Esophagus muscularis mucosa (tissue), 3 donors: ENCODE measurements around the gene PRSS33.

Source experiments
- CTCF ChIP-seq, 3 experiments: fragments of 200-600 bp in 2 of 3; fragments of 450-650 bp in 1 of 3; sonication (generic) in 2 of 3; IDR thresholded peaks; one replicate each; pipeline ENCODE4 v1.5.1; 2017 to 2019; ENCODE audit warnings: antibody characterized with exemption in 3 of 3, mild to moderate bottlenecking in 2 of 3, moderate library complexity in 1 of 3
- POLR2A ChIP-seq: fragments of 450-650 bp; IDR thresholded peaks from one replicate; pipeline ENCODE4 v1.6.1; 2017; ENCODE audit warnings: antibody characterized with exemption, moderate library complexity, mild to moderate bottlenecking, low read depth

- TF ChIP-seq CTCF (IDR thresholded peaks at IDR 0.05) (peak in 1 of 3 experiments; percentile 7), POLR2A (peak; percentile 99)
These were observed 35.1 kb downstream of the PRSS33 start, which contains the start of gene SRRM2 for GRCh38 chr16:2752035-2752849.
